ENCODE results near the gene NCOA7. TPM values are rescaled to one million over a fixed set of nuclear protein-coding genes. Genes with fewer than 3 reads are reported as not detected.

Gene NCOA7
- total and polyA plus RNA-seq, 2 of the 8 experiments (the other 6 are each of a cell fraction or from before 2014, with no cell fraction given) = 2.6 to 10.7 TPM

GRCh38 chr6:125866433-125866832 is 75.7 kb downstream of the NCOA7 start:
- Histone ChIP-seq H3K18ac (ENCODE audit: extremely low read depth, low read length) (no peak overlapping the region), H3K79me2 (ENCODE audit: control insufficient read depth in 1 of 2, insufficient read depth in 2 of 2, low read length in 2 of 2) (no peaks in the 10 kb centered on the region), H3K27me3 (replicated peaks in 1 of 4; ENCODE audit: control insufficient read depth in 3 of 4, extremely low read depth in 1 of 4, insufficient read depth in 3 of 4, low read length in 3 of 4) (no peaks in the 10 kb centered on the region), H4K8ac (ENCODE audit: extremely low read depth, insufficient read depth, low read length) (no peak overlapping the region), H3K9me3 (ENCODE audit: insufficient read depth in 2 of 2, low read depth in 1 of 2, low read length in 1 of 2) (no peaks in the 10 kb centered on the region), H3K23me2 (ENCODE audit: low read depth, low read length) (no peaks in the 10 kb centered on the region), H4K5ac (ENCODE audit: insufficient read length, low read depth, low read length) (no peak overlapping the region), H2BK20ac (ENCODE audit: low read length) (no peak overlapping the region), H2BK5ac (ENCODE audit: low read depth, low read length) (no peak overlapping the region), H4K91ac (replicated peaks; ENCODE audit: insufficient read length, low read length) (no peak overlapping the region), H2AFZ (ENCODE audit: low read length) (no peak overlapping the region), H3K4me3 (ENCODE audit: extremely low read depth in 1 of 4, insufficient read depth in 2 of 4, low read depth in 3 of 4, low read length in 4 of 4) (no peak overlapping the region), H2BK15ac (ENCODE audit: low read length) (no peak overlapping the region), H3K27ac (ENCODE audit: low read depth, low read length) (no peak overlapping the region), H3K4me1 (replicated peaks in 1 of 4; ENCODE audit: control insufficient read depth in 3 of 4, insufficient read depth in 4 of 4, low read length in 3 of 4) (peaks cover 0 to 7% (median 3%) of the 10 kb centered on the region in 4 experiments; a peak in 3 of 7 replicates), H3K4ac (replicated peaks; ENCODE audit: insufficient read length, low read depth, low read length) (no peak overlapping the region), H4K20me1 (replicated peaks in 1 of 2; ENCODE audit: control insufficient read depth in 1 of 2, insufficient read depth in 2 of 2, low read length in 2 of 2) (peaks cover 0 to under 1% of the 10 kb centered on the region in 2 experiments), H2BK120ac (replicated peaks; ENCODE audit: low read depth, low read length) (no peak overlapping the region), H3K9ac (replicated peaks in 1 of 4; ENCODE audit: extremely low read depth in 1 of 4, low read depth in 3 of 4, low read length in 3 of 4) (no peak overlapping the region), H3K36me3 (ENCODE audit: control insufficient read depth in 2 of 4, insufficient read depth in 4 of 4, low read length in 3 of 4) (no peaks in the 10 kb centered on the region), H3K4me2 (ENCODE audit: insufficient read depth in 1 of 2, low read depth in 2 of 2, low read length in 2 of 2) (no peak overlapping the region), H3K23ac (ENCODE audit: insufficient read length) (no peak overlapping the region), H2AK5ac (ENCODE audit: low read depth, low read length) (no peak overlapping the region), H3K79me1 (ENCODE audit: low read depth, low read length) (no peaks in the 10 kb centered on the region), H3K56ac (replicated peaks; ENCODE audit: insufficient read length, low read depth, low read length) (no peak overlapping the region), H3K14ac (ENCODE audit: insufficient read length) (no peak overlapping the region), H2BK12ac (ENCODE audit: low read depth, low read length) (no peak overlapping the region)
- TF ChIP-seq EGR1 (IDR thresholded peaks at IDR 0.05; ENCODE audit: borderline replicate concordance, low read depth, low read length) = no peak
- TF ChIP-seq RBBP5 (IDR thresholded peaks at IDR 0.05; ENCODE audit: borderline replicate concordance, low read depth, low read length) = no peak
- TF ChIP-seq CBX8 (IDR thresholded peaks at IDR 0.05; ENCODE audit: borderline replicate concordance, low read depth, low read length) = no peak
- TF ChIP-seq CHD1 (IDR thresholded peaks at IDR 0.05; ENCODE audit: low read depth, low read length) = no peak
- no peak for TF ChIP-seq SP4 (IDR thresholded peaks at IDR 0.05; ENCODE audit: low read length)
- TF ChIP-seq NANOG (IDR thresholded peaks at IDR 0.05; ENCODE audit: insufficient read depth, low read depth, low read length, poor library complexity, severe bottlenecking) = no peak
- TF ChIP-seq CTCF (IDR thresholded peaks at IDR 0.05; ENCODE audit: control extremely low read depth in 1 of 3, insufficient read depth in 1 of 3, low read depth in 1 of 3, low read length in 3 of 3) = no peak
- TF ChIP-seq SP2 (IDR thresholded peaks at IDR 0.05; ENCODE audit: low read length) = no peak
- no peak for TF ChIP-seq ASH2L (IDR thresholded peaks at IDR 0.05; ENCODE audit: low read length)
- TF ChIP-seq TCF12 (IDR thresholded peaks at IDR 0.05; ENCODE audit: low read depth, low read length) = no peak
- TF ChIP-seq TEAD4 (IDR thresholded peaks at IDR 0.05; ENCODE audit: low read depth, low read length) = no peak
- TF ChIP-seq KDM5A (IDR thresholded peaks at IDR 0.05; ENCODE audit: low read length) = no peak
- no peak for TF ChIP-seq CBX5 (IDR thresholded peaks at IDR 0.05; ENCODE audit: low read depth, low read length)
- no peak for TF ChIP-seq SP1 (IDR thresholded peaks at IDR 0.05; ENCODE audit: low read depth, low read length)
- no peak for DNase-seq (ENCODE audit: low read depth in 1 of 2, low spot score in 2 of 2)
- CTCF ChIA-PET (ENCODE audit: partially characterized antibody) = interaction anchor here (1.3 to 1.6 kb wide), 2 partner anchors 9 to 24 kb away, joined by 3 to 4 read pairs; no protein-coding TSS in a partner anchor
- no peak for FAIRE-seq
- POLR2A ChIA-PET (ENCODE audit: partially characterized antibody) = no interaction called here
